ENCODE results near the gene CERS5.
"Not testable (repeated sequence)": the region's sequence is repeated elsewhere in the genome, so short reads cannot be mapped to it uniquely, and the experiment has no call there.

CERS5 gene

DNA sequence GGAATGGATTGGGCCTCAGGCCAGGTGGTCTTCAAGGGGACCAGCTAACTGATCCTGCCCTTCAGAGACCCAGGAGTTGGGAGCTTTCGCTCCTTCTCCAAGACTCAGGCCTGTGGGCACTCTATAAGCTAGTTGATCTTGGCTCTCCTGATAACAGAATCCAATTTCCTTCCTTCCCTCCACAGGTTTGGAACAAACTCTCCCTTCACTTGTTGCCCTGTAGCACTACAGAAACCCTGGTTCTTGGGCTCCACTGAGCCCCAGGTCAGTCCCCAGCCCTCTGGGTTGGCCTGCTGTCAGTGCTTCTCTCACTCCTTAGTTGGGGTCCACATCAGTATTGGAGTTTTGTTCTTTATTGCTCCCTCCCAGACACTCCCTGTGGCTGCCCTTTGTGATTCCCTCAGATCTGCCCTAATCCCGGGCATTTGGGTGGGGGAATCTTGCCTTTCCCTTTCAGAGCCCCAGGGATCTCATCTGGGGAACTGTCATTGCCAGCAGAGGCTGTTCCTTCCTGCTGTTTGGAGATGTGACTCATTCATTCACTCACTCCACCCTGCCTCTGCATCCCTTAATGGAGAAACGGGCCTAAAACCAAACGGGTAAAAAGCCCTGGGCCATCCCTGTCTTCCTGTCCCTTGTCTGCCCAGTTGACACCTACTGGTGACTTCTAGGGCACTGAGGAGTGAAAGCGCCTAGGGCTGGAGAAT is 67.7 kb downstream of the CERS5 start:
- Histone ChIP-seq H3K4me1 (ENCODE audit: insufficient read depth, low read length) (peaks cover 11% of the 10 kb centered on the region), H3K4me3 (ENCODE audit: low read depth in 1 of 2, low read length in 2 of 2) (no peak overlapping the region), H3K27me3 (ENCODE audit: control insufficient read depth in 1 of 2, insufficient read depth in 2 of 2, low read length in 2 of 2) (no peaks in the 10 kb centered on the region), H3K9me3 (ENCODE audit: low read length) (no peaks in the 10 kb centered on the region), H3K27ac (ENCODE audit: low read depth, low read length) (no peak overlapping the region), H3K36me3 (ENCODE audit: insufficient read depth, low read length) (peaks cover 51% of the 10 kb centered on the region), H3K9ac (ENCODE audit: low read length) (no peak overlapping the region)

DNA sequence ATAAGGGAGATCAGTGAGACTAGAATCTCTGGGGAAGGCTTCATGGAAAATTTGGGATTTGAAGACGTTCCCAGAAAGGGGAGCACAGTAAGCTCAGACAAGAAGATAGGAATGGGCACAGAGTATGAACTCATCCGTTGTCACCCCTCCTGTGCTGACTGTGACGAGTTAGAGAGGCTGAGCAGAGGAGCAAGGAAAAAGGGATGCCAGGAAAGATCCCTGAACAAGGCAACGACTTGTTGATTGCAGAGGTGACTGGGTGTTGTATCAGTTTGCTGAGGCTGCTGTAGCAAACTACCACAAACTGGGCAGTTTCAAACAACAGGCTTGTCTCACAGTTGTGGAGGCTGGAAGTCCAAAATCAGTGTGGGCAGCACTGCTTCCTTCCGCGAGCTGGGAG is 69.2 kb downstream of the CERS5 start:
- H3K27ac ChIP-seq (ENCODE audit: low read depth, low read length) = no peak overlapping the region
- no peak overlapping the region for H3K9ac ChIP-seq (ENCODE audit: low read length)
- H3K27me3 ChIP-seq (ENCODE audit: control insufficient read depth in 1 of 2, insufficient read depth in 2 of 2, low read length in 2 of 2) = no peaks in the 10 kb centered on the region
- H3K36me3 ChIP-seq (ENCODE audit: insufficient read depth, low read length) = peaks cover 63% of the 10 kb centered on the region
- no peaks in the 10 kb centered on the region for H3K9me3 ChIP-seq (ENCODE audit: low read length)
- H3K4me1 ChIP-seq (ENCODE audit: insufficient read depth, low read length) = no peaks in the 10 kb centered on the region
- H3K4me3 ChIP-seq (ENCODE audit: low read depth in 1 of 2, low read length in 2 of 2) = no peak overlapping the region

DNA sequence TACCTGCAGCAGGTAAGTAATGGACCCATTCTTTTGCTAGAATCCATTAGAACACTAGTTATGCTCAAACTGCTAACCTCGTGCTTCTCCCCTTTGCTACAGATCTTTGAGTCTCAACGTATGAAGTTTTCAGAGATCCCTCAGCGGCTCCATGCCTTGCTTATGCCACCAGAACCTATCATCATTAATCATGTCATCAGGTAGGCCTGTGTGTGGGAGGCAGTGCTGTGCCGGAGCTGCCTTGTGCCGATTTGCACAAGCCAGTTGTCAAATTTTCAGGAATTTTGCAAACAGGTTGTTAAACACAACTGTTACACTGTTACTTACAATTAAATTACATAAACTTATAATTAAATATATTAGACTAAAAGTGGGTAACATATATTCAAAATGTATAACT is 76.8 kb downstream of the CERS5 start:
- H3K36me3 ChIP-seq (ENCODE audit: insufficient read depth, low read length) = peaks cover 80% of the 10 kb centered on the region
- H3K27ac ChIP-seq (ENCODE audit: low read depth, low read length) = no peak overlapping the region
- H3K9ac ChIP-seq (ENCODE audit: low read length) = no peak overlapping the region
- H3K9me3 ChIP-seq (ENCODE audit: low read length) = no peaks in the 10 kb centered on the region
- H3K4me3 ChIP-seq (ENCODE audit: low read depth in 1 of 2, low read length in 2 of 2) = no peak overlapping the region
- H3K27me3 ChIP-seq (ENCODE audit: control insufficient read depth in 1 of 2, insufficient read depth in 2 of 2, low read length in 2 of 2) = no peaks in the 10 kb centered on the region
- no peaks in the 10 kb centered on the region for H3K4me1 ChIP-seq (ENCODE audit: insufficient read depth, low read length)

DNA sequence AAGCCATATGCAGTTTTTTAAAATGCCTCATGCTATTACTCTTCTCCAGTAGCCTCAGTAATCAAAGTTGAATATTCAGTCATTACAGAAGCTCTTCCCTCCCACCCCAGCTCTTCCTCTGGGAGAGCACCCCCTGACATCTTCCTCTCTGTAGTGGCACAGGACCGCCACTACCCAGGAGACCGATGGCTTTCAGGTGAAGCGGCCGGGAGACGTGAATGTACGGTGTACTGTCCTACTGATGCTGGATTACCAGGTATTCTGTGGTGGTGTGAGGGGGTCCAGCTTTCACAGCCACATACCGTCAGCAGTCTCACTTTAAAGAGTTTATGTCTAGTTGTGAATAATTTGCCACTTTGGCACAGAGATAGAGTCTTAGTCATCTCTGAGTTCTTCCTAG is 77.4 kb downstream of the CERS5 start:
- H3K27me3 ChIP-seq (ENCODE audit: control insufficient read depth in 1 of 2, insufficient read depth in 2 of 2, low read length in 2 of 2) = no peaks in the 10 kb centered on the region
- H3K9ac ChIP-seq (ENCODE audit: low read length) = no peak overlapping the region
- H3K36me3 ChIP-seq (ENCODE audit: insufficient read depth, low read length) = peaks cover 73% of the 10 kb centered on the region
- H3K4me1 ChIP-seq (ENCODE audit: insufficient read depth, low read length) = no peaks in the 10 kb centered on the region
- H3K27ac ChIP-seq (ENCODE audit: low read depth, low read length) = no peak overlapping the region
- H3K4me3 ChIP-seq (ENCODE audit: low read depth in 1 of 2, low read length in 2 of 2) = no peak overlapping the region
- no peaks in the 10 kb centered on the region for H3K9me3 ChIP-seq (ENCODE audit: low read length)

DNA sequence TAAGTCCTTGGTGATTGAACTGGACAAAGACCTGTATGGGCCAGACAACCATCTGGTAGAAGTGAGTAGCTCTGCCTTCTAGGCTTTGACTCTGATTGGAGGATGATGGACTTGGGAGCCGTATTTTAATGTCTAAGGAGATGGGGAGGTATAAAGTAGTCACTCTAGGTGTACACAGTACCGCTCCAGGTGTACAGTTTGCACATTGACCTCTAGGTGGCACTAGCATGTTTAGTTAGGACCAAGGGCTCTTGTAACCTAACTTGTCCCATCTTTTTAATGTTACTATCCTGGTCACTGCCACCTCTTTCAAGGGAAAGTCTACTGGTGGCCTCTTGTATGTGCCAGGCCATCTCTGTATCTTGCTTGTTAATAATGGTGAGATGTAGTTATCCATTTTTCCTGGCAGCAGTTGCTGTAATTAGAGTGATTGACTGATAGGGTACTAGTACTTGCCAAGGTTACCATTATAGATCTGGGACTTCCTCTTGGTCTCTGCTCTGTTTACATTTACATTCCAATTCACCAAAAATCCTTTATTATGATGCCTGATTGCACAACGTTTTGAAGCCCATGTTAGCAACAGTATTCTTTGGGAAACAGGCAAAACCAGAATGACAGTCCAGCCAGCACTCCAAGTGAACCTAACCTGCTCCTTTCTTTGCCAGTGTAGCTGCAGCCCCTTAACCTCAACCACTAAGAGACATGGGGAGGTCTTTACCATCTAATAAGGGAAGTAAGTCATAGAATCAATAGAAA is 78.4 kb downstream of the CERS5 start:
- no peak overlapping the region for H3K27ac ChIP-seq (ENCODE audit: low read depth, low read length)
- H3K27me3 ChIP-seq (ENCODE audit: control insufficient read depth in 1 of 2, insufficient read depth in 2 of 2, low read length in 2 of 2) = no peaks in the 10 kb centered on the region
- H3K9me3 ChIP-seq (ENCODE audit: low read length) = no peaks in the 10 kb centered on the region
- no peak overlapping the region for H3K4me3 ChIP-seq (ENCODE audit: low read depth in 1 of 2, low read length in 2 of 2)
- H3K9ac ChIP-seq (ENCODE audit: low read length) = no peak overlapping the region
- no peaks in the 10 kb centered on the region for H3K4me1 ChIP-seq (ENCODE audit: insufficient read depth, low read length)
- peaks cover 66% of the 10 kb centered on the region for H3K36me3 ChIP-seq (ENCODE audit: insufficient read depth, low read length)

DNA sequence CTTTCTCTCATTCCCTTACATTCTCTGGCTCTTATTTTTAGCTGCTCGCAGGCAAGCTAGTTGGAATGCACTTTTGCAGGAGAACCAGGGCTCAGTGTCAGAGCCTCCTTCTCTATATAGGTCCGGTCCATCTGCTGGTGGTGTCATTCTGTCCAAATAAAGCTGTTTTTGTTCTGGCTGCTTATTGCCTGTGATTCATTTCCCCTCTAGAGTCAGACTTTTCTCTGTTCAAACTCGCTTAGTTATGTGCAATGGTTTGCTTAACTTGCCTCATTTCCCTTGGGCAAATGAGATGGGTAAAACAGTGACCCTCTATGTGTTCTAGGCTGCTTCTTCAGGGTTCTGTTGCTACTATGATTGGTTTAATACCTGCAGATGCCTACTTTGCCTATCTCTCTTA is 79.2 kb downstream of the CERS5 start:
- Histone ChIP-seq H3K27ac (ENCODE audit: low read depth, low read length) (no peak overlapping the region), H3K27me3 (ENCODE audit: control insufficient read depth in 1 of 2, insufficient read depth in 2 of 2, low read length in 2 of 2) (no peaks in the 10 kb centered on the region), H3K4me3 (ENCODE audit: low read depth in 1 of 2, low read length in 2 of 2) (no peak overlapping the region), H3K9ac (ENCODE audit: low read length) (no peak overlapping the region), H3K4me1 (ENCODE audit: insufficient read depth, low read length) (no peaks in the 10 kb centered on the region), H3K9me3 (ENCODE audit: low read length) (no peaks in the 10 kb centered on the region), H3K36me3 (ENCODE audit: insufficient read depth, low read length) (peaks cover 58% of the 10 kb centered on the region)

DNA sequence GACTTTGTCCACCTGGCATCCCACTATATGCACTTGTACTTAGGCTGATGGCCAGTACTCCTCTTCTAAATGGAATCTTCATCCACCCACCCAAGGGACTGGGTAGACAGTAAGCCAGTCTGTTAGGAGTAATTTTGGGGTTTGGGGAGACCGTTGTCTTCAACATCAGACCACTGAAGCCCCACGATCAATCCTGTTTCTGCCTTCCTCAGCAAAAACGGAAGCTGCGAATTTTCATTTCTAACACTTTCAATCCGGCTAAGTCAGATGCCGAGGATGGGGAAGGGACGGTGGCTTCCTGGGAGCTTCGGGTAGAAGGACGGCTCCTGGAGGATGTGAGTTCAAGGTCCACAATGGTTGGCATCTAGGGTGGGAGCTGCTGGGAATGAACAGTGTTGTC is 80.0 kb downstream of the CERS5 start:
- peaks cover 52% of the 10 kb centered on the region for H3K36me3 ChIP-seq (ENCODE audit: insufficient read depth, low read length)
- no peak overlapping the region for H3K9ac ChIP-seq (ENCODE audit: low read length)
- H3K27ac ChIP-seq (ENCODE audit: low read depth, low read length) = no peak overlapping the region
- H3K27me3 ChIP-seq (ENCODE audit: control insufficient read depth in 1 of 2, insufficient read depth in 2 of 2, low read length in 2 of 2) = no peaks in the 10 kb centered on the region
- H3K4me1 ChIP-seq (ENCODE audit: insufficient read depth, low read length) = no peaks in the 10 kb centered on the region
- H3K9me3 ChIP-seq (ENCODE audit: low read length) = no peaks in the 10 kb centered on the region
- no peak overlapping the region for H3K4me3 ChIP-seq (ENCODE audit: low read depth in 1 of 2, low read length in 2 of 2)

DNA sequence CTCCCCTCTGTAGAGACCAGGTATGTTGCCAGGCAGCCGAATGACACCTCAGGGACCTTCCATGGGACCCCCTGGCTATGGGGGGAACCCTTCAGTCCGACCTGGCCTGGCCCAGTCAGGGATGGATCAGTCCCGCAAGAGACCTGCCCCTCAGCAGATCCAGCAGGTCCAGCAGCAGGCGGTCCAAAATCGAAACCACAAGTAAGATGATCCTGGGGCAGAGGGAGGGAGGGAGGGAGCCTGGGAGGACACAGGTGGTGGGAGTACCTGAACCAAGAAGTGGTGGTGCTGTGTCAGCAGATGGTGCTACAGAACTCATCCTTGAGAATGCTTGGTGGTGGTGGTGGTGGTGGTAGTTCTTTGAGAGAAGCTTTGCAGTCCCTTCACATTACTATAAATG is 81.0 kb downstream of the CERS5 start:
- Histone ChIP-seq H3K27ac (ENCODE audit: low read depth, low read length) (peak overlapping the region; percentile 95), H3K9me3 (ENCODE audit: low read length) (no peaks in the 10 kb centered on the region), H3K27me3 (ENCODE audit: control insufficient read depth in 1 of 2, insufficient read depth in 2 of 2, low read length in 2 of 2) (no peaks in the 10 kb centered on the region), H3K9ac (ENCODE audit: low read length) (peak overlapping the region; percentile 61), H3K4me3 (ENCODE audit: low read depth in 1 of 2, low read length in 2 of 2) (peak overlapping the region in 1 of 2 donors; percentile 70), H3K36me3 (ENCODE audit: insufficient read depth, low read length) (peaks cover 42% of the 10 kb centered on the region), H3K4me1 (ENCODE audit: insufficient read depth, low read length) (no peaks in the 10 kb centered on the region)

DNA sequence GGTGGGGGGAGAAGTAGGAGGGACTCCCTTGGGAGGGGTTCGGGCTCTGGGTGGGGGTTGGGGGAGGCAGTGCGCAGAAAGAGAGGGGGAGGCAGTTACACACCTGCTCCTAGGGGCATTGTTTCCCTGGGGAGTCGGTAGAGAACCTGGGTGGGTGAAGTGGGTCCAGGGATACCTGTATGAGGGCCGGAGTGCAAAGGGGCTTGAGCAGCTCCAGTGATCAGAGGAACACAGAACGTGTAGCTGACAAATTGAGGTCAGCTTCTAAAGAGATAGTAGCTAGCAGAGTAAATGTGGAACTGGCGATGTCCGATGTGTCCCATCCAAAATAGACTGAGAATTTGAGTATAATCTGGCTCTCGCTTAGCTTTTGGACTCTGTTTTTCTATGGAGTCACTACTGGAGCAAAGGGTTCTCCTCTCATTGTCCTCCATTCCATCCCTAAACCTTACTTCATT is 81.5 kb downstream of the CERS5 start:
- no peaks in the 10 kb centered on the region for H3K27me3 ChIP-seq (ENCODE audit: control insufficient read depth in 1 of 2, insufficient read depth in 2 of 2, low read length in 2 of 2)
- H3K4me1 ChIP-seq (ENCODE audit: insufficient read depth, low read length) = no peaks in the 10 kb centered on the region
- no peaks in the 10 kb centered on the region for H3K9me3 ChIP-seq (ENCODE audit: low read length)
- H3K9ac ChIP-seq (ENCODE audit: low read length) = peak overlapping the region; percentile 61
- peak overlapping the region; percentile 95 for H3K27ac ChIP-seq (ENCODE audit: low read depth, low read length)
- H3K4me3 ChIP-seq (ENCODE audit: low read depth in 1 of 2, low read length in 2 of 2) = peak overlapping the region; percentile 70 to 93
- H3K36me3 ChIP-seq (ENCODE audit: insufficient read depth, low read length) = peaks cover 39% of the 10 kb centered on the region

DNA sequence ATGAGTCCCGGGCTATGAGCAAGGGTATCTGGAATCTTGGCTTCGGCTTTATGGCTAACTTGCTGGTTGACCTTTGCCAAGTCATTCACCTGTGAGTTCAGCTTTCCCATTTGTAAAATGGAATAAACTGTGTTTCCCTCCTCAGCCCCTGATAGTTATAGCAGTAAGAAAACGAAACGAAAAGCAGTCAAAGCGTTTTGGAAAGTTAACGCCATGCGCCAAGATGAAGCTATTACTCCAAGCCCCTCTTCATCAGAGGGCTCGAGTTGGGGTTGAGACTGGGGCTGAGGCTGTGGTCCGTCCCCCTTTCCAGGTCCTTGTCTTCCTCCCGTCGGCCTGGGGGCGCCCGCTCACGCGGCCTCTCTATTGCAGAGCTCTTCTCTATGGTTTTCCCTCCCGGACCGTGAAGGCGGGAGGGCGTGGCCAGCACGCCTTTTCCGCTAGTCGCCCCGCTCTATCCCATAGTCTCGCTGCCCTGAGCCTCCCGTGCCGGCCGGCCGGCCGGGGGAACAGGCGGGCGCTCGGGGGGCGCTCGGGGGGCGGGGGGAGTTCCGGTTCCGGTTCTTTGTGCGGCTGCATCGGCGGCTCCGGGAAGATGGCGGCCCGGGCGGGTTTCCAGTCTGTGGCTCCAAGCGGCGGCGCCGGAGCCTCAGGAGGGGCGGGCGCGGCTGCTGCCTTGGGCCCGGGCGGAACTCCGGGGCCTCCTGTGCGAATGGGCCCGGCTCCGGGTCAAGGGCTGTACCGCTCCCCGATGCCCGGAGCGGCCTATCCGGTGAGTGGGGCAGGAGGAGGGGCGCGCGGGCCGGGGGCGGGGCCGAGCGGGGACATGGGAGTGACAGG is 82.2 kb downstream of the CERS5 start, which contains the start of gene SMARCD1:
SMARCD1 (plus strand) TSS at position 568 of the 840 bp plus-strand sequence; CDS start at position 596, 28 bp downstream.
- H3K9ac ChIP-seq (ENCODE audit: low read length) = peak within 1 kb of the TSS; percentile 90
- H3K4me1 ChIP-seq (ENCODE audit: insufficient read depth, low read length) = no peaks in the 10 kb centered on the region
- H3K36me3 ChIP-seq (ENCODE audit: insufficient read depth, low read length) = peaks cover 33% of the 10 kb centered on the region
- H3K27ac ChIP-seq (ENCODE audit: low read depth, low read length) = peak within 1 kb of the TSS; percentile 95
- H3K27me3 ChIP-seq (ENCODE audit: control insufficient read depth in 1 of 2, insufficient read depth in 2 of 2, low read length in 2 of 2) = no peaks in the 10 kb centered on the region
- H3K4me3 ChIP-seq (ENCODE audit: low read depth in 1 of 2, low read length in 2 of 2) = peak within 1 kb of the TSS; percentile 93 to 98
- no peaks in the 10 kb centered on the region for H3K9me3 ChIP-seq (ENCODE audit: low read length)

DNA sequence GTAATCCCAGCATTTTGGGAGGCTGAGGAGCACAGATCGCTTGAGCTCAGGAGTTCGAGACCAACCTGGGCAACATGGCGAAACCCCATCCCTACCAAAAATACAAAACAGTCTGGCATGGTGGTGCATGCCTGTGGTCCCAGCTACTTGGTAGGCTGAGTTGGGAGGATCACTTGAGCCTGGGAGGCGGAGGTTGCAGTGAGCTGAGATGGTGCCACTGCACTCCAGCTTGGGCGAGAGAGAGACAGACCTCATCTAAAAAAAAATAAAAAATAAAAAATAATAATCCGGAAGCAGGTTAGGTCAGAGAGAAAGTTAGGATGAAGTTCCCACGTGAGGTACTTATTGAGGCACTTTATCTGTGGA is 82.8 kb downstream of the CERS5 start:
- not testable (repeated sequence) for H3K4me1 ChIP-seq (ENCODE audit: insufficient read depth, low read length); H3K9me3 ChIP-seq (ENCODE audit: low read length); H3K27me3 ChIP-seq (ENCODE audit: control insufficient read depth in 1 of 2, insufficient read depth in 2 of 2, low read length in 2 of 2)
- H3K27ac ChIP-seq (ENCODE audit: low read depth, low read length) = peak overlapping the region; percentile 95
- H3K9ac ChIP-seq (ENCODE audit: low read length) = peak overlapping the region; percentile 90
- peak overlapping the region; percentile 93 to 98 for H3K4me3 ChIP-seq (ENCODE audit: low read depth in 1 of 2, low read length in 2 of 2)
- peaks cover 27% of the 10 kb centered on the region for H3K36me3 ChIP-seq (ENCODE audit: insufficient read depth, low read length)
